ENCODE measurements around the gene ALDOB. TPM values are rescaled to one million over a fixed set of nuclear protein-coding genes. Genes with fewer than 3 reads are reported as not detected.

The ALDOB gene
- total and polyA plus RNA-seq, 2 experiments from 2014 or later: not detected

DNA sequence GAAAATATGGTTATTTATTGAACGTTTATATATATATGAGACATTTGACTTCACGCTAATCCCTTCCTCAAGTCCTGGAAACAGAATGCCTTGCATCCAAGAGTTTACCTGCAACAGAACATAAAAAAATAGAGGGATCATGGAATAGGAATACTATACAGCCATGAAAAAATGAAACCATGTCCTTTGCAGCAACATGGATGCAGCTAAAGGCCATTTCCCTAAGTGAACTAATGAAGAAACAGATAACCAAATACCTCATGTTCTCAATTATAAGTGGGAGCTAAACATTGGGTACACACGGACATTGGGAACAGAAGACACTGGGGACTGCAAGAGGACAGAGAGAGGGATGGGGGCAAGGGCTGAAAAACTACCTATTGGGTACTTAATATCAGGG lies 63.8 kb downstream of the ALDOB start:
- TF ChIP-seq EZH2phosphoT487 (IDR thresholded peaks at IDR 0.05; ENCODE audit: unreplicated experiment): no peak
- TF ChIP-seq NANOG (IDR thresholded peaks at IDR 0.05; ENCODE audit: borderline replicate concordance): no peak
- no peak for TF ChIP-seq ZNF331 (CRISPR knock-in tag; IDR thresholded peaks at IDR 0.05; ENCODE audit: low read depth)
- TF ChIP-seq CREB1 (CRISPR knock-in tag; IDR thresholded peaks at IDR 0.05; ENCODE audit: low read depth): no peak
- TF ChIP-seq, protein P1, sequence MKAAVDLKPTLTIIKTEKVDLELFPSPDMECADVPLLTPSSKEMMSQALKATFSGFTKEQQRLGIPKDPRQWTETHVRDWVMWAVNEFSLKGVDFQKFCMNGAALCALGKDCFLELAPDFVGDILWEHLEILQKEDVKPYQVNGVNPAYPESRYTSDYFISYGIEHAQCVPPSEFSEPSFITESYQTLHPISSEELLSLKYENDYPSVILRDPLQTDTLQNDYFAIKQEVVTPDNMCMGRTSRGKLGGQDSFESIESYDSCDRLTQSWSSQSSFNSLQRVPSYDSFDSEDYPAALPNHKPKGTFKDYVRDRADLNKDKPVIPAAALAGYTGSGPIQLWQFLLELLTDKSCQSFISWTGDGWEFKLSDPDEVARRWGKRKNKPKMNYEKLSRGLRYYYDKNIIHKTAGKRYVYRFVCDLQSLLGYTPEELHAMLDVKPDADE (IDR thresholded peaks at IDR 0.05): no peak
- TF ChIP-seq, protein P2, sequence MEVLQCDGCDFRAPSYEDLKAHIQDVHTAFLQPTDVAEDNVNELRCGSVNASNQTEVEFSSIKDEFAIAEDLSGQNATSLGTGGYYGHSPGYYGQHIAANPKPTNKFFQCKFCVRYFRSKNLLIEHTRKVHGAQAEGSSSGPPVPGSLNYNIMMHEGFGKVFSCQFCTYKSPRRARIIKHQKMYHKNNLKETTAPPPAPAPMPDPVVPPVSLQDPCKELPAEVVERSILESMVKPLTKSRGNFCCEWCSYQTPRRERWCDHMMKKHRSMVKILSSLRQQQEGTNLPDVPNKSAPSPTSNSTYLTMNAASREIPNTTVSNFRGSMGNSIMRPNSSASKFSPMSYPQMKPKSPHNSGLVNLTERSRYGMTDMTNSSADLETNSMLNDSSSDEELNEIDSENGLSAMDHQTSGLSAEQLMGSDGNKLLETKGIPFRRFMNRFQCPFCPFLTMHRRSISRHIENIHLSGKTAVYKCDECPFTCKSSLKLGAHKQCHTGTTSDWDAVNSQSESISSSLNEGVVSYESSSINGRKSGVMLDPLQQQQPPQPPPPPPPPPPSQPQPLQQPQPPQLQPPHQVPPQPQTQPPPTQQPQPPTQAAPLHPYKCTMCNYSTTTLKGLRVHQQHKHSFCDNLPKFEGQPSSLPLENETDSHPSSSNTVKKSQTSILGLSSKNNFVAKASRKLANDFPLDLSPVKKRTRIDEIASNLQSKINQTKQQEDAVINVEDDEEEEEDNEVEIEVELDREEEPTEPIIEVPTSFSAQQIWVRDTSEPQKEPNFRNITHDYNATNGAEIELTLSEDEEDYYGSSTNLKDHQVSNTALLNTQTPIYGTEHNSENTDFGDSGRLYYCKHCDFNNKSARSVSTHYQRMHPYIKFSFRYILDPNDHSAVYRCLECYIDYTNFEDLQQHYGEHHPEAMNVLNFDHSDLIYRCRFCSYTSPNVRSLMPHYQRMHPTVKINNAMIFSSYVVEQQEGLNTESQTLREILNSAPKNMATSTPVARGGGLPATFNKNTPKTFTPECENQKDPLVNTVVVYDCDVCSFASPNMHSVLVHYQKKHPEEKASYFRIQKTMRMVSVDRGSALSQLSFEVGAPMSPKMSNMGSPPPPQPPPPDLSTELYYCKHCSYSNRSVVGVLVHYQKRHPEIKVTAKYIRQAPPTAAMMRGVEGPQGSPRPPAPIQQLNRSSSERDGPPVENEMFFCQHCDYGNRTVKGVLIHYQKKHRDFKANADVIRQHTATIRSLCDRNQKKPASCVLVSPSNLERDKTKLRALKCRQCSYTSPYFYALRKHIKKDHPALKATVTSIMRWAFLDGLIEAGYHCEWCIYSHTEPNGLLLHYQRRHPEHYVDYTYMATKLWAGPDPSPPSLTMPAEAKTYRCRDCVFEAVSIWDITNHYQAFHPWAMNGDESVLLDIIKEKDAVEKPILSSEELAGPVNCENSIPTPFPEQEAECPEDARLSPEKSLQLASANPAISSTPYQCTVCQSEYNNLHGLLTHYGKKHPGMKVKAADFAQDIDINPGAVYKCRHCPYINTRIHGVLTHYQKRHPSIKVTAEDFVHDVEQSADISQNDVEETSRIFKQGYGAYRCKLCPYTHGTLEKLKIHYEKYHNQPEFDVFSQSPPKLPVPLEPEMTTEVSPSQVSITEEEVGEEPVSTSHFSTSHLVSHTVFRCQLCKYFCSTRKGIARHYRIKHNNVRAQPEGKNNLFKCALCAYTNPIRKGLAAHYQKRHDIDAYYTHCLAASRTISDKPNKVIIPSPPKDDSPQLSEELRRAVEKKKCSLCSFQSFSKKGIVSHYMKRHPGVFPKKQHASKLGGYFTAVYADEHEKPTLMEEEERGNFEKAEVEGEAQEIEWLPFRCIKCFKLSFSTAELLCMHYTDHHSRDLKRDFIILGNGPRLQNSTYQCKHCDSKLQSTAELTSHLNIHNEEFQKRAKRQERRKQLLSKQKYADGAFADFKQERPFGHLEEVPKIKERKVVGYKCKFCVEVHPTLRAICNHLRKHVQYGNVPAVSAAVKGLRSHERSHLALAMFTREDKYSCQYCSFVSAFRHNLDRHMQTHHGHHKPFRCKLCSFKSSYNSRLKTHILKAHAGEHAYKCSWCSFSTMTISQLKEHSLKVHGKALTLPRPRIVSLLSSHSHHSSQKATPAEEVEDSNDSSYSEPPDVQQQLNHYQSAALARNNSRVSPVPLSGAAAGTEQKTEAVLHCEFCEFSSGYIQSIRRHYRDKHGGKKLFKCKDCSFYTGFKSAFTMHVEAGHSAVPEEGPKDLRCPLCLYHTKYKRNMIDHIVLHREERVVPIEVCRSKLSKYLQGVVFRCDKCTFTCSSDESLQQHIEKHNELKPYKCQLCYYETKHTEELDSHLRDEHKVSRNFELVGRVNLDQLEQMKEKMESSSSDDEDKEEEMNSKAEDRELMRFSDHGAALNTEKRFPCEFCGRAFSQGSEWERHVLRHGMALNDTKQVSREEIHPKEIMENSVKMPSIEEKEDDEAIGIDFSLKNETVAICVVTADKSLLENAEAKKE (CRISPR knock-in tag; IDR thresholded peaks at IDR 0.05): no peak
- H3K27me3 Mint-ChIP-seq (ENCODE audit: insufficient read depth, low read depth, poor library complexity): no peaks in the 10 kb centered on the region

More for the DNA sequence above, 63.8 kb downstream of the ALDOB start:
- no peak for ATAC-seq
- peaks cover 5% of the 10 kb centered on the region; the same call in 1 of the 2 replicates for H3K4me1 ChIP-seq (ENCODE audit: insufficient read depth)
- no peak overlapping the region for H3K27ac ChIP-seq (ENCODE audit: low read depth)
- DNase-seq (ENCODE audit: low spot score): no peak
- H3F3A ChIP-seq (replicated peaks; ENCODE audit: low read depth): no peaks in the 10 kb centered on the region
- H3K36me3 ChIP-seq (ENCODE audit: insufficient read depth): no peaks in the 10 kb centered on the region
- no peak overlapping the region for H3K4me2 ChIP-seq
- no peaks in the 10 kb centered on the region for H4K20me1 ChIP-seq (replicated peaks; ENCODE audit: insufficient read depth)
- Mint-ChIP-seq H3K4me1 (peaks cover 19% of the 10 kb centered on the region; the same call in 2 of the 3 replicates), H3K4me3 (no peak overlapping the region), H3K9me3 (no peaks in the 10 kb centered on the region), H3K36me3 (ENCODE audit: low read depth) (no peaks in the 10 kb centered on the region), H3K27ac (no peak overlapping the region)
- H3K4me3 ChIP-seq: no peak overlapping the region
- no peak overlapping the region for H2AFZ ChIP-seq
- no peaks in the 10 kb centered on the region for H3K79me2 ChIP-seq (replicated peaks; ENCODE audit: insufficient read depth)
- no peaks in the 10 kb centered on the region for H3K9me2 ChIP-seq (ENCODE audit: insufficient read depth)
- H3K27me3 ChIP-seq (ENCODE audit: insufficient read depth): no peaks in the 10 kb centered on the region

Small RNA genes lying within 50 kb of the gene (small RNA-seq; reads per million reads assigned to genes)
- not detected for gene AL353621.2 (ENCODE audit: low replicate concordance)

Other genes starting within 250 kb of the ALDOB start
- gene BAAT, start 50.8 kb downstream of the ALDOB start, total RNA-seq (2014; rRNA removed; shearing (Covaris generic)): 0.14 and 0.58 TPM in 2 replicates
- 0.08 and 0.12 TPM in 2 replicates for gene BAAT, start 50.8 kb downstream of the ALDOB start, polyA plus RNA-seq (2016; fragmentation: Nextera tagmentation; extraction: Ambion mirVana)
- gene MRPL50, start 37.2 kb downstream of the ALDOB start, total RNA-seq (2014; rRNA removed; shearing (Covaris generic)): 25.5 and 27.8 TPM in 2 replicates
- gene MRPL50, start 37.2 kb downstream of the ALDOB start, polyA plus RNA-seq (2016; fragmentation: Nextera tagmentation; extraction: Ambion mirVana): 55.5 and 59.0 TPM in 2 replicates
- gene ZNF189, start 36.9 kb downstream of the ALDOB start, total RNA-seq (2014; rRNA removed; shearing (Covaris generic)): 10.6 and 13.8 TPM in 2 replicates
- gene ZNF189, start 36.9 kb downstream of the ALDOB start, polyA plus RNA-seq (2016; fragmentation: Nextera tagmentation; extraction: Ambion mirVana): 4.7 and 5.8 TPM in 2 replicates
- gene RNF20, start 98.1 kb upstream of the ALDOB start, total RNA-seq (2014; rRNA removed; shearing (Covaris generic)): 31.0 and 36.2 TPM in 2 replicates
- gene RNF20, start 98.1 kb upstream of the ALDOB start, polyA plus RNA-seq (2016; fragmentation: Nextera tagmentation; extraction: Ambion mirVana): 28.3 and 33.6 TPM in 2 replicates
- not detected in 2 replicates for gene PPP3R2, start 159.2 kb upstream of the ALDOB start, total RNA-seq (2014; rRNA removed; shearing (Covaris generic))
- not detected in 2 replicates for gene PPP3R2, start 159.2 kb upstream of the ALDOB start, polyA plus RNA-seq (2016; fragmentation: Nextera tagmentation; extraction: Ambion mirVana)